NCI-H1105 (cell line): Measurements from ENCODE around the gene DRC3.
A peak's percentile ranks its signal among the peaks of the same experiment; 100 is the strongest.
"Not testable (repeated sequence)": the region's sequence is repeated elsewhere in the genome, so short reads cannot be mapped to it uniquely, and the experiment has no call there.

Experiments used
- DNase-seq: peaks from one replicate; lab custom pipeline; 2025; lab: John Stamatoyannopoulos, UW

DRC3 gene

GRCh38 chr17:17993366-17993765, 20.7 kb downstream of the DRC3 start:
- DNase-seq = no peak

- no peak for DNase-seq
Observed at GRCh38 chr17:17993852-17994251, 21.2 kb downstream of the DRC3 start.

GRCh38 chr17:17994271-17995069, 21.8 kb downstream of the DRC3 start:
- no peak for DNase-seq

GRCh38 chr17:17995887-17996286, 23.2 kb downstream of the DRC3 start:
- DNase-seq = not testable (repeated sequence)

GRCh38 chr17:17998934-17999333, 26.3 kb downstream of the DRC3 start:
- no peak for DNase-seq

GRCh38 chr17:17999364-18000029, 26.8 kb downstream of the DRC3 start:
- DNase-seq = no peak

- no peak for DNase-seq
Observed at GRCh38 chr17:18000030-18000408, 27.4 kb downstream of the DRC3 start.

GRCh38 chr17:18002171-18002570, 29.5 kb downstream of the DRC3 start:
- no peak for DNase-seq

GRCh38 chr17:18004345-18004744, 31.7 kb downstream of the DRC3 start:
- DNase-seq = peak; percentile 87

GRCh38 chr17:18004884-18005305, 32.2 kb downstream of the DRC3 start:
- DNase-seq = no peak

- no peak for DNase-seq
Observed at GRCh38 chr17:18005496-18005895, 32.8 kb downstream of the DRC3 start.

- DNase-seq = no peak
Observed at GRCh38 chr17:18006495-18007239, 34.0 kb downstream of the DRC3 start.

- no peak for DNase-seq
Observed at GRCh38 chr17:18008496-18009268, 36.0 kb downstream of the DRC3 start.

- DNase-seq = no peak
Observed at GRCh38 chr17:18009609-18010420, 37.2 kb downstream of the DRC3 start.

GRCh38 chr17:18011286-18011685, 38.6 kb downstream of the DRC3 start:
- DNase-seq = no peak

- no peak for DNase-seq
Observed at GRCh38 chr17:18014006-18014405, 41.3 kb downstream of the DRC3 start.

- no peak for DNase-seq
Observed at GRCh38 chr17:18015593-18015992, 42.9 kb downstream of the DRC3 start.

- no peak for DNase-seq
Observed at GRCh38 chr17:18016426-18016825, 43.8 kb downstream of the DRC3 start.

GRCh38 chr17:18017958-18018357, 45.3 kb downstream of the DRC3 start:
- no peak for DNase-seq

- no peak for DNase-seq
Observed at GRCh38 chr17:18018411-18018921, 45.8 kb downstream of the DRC3 start.

GRCh38 chr17:18019838-18020154, 47.1 kb downstream of the DRC3 start:
- no peak for DNase-seq
